Skin of body (tissue), 2 donors: Measurements from ENCODE around the gene SYT9. TPM values are rescaled to one million over a fixed set of nuclear protein-coding genes. Genes with fewer than 3 reads are reported as not detected.

Experiments
- DNase-seq: peaks from one replicate; lab custom pipeline; 2025; lab: John Stamatoyannopoulos, UW
- total RNA-seq: library from RNA; depleted of rRNA; stranded (reverse); fragments of >200 nt; gene quantifications from one replicate; pipeline ENCODE4 v1.2.3, GENCODE V29; 2014

SYT9 gene, protein sequence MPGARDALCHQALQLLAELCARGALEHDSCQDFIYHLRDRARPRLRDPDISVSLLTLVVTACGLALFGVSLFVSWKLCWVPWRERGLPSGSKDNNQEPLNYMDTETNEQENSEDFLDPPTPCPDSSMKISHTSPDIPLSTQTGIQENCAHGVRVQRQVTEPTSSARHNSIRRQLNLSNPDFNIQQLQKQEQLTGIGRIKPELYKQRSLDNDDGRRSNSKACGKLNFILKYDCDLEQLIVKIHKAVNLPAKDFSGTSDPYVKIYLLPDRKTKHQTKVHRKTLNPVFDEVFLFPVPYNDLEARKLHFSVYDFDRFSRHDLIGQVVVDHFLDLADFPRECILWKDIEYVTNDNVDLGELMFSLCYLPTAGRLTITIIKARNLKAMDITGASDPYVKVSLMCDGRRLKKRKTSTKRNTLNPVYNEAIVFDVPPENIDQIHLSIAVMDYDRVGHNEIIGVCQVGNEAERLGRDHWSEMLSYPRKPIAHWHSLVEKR
- total RNA-seq, result 0.99 TPM

DNA sequence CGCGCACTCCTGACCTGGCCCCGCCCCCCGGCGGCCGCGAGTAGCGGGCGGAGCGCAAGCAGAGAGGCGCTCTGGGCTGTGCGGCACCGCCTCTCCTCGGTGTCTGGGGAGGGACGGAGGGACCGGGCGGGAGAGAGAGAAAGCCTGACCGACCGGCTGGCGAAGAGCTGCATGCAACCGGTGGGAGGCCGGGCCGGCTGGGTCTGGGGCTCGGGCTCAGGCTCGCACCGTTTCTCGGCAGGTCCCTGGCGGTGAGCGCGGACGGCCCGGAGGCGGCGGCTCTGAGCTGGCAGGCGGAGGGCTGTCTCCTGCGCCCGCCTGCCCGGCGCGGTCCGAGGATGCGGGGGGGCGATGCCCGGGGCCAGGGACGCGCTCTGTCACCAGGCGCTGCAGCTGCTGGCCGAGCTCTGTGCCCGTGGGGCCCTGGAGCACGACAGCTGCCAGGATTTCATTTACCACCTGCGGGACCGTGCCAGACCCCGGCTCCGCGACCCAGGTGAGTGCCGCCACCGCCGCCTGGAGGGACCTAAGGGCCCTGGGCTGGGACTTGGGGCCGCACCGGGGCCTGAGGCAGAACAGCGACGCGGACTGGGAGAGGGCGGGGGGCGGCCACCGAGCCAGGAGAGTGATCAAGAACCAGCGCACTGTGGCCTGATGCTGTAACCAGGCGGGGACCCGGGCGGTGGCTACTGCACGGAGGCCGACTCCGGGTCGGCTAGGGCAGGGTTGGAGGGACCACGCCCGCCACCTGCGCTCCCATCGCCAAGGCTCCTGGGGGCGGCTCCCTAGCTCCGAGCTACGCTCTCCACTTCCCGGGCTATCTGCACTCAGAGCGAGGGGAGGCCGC lies at the start of gene SYT9:
Gene SYT9, plus strand, starts transcription at position 69 of the 847 bp plus-strand sequence. Its CDS starts 283 bp downstream, at position 352.
- no peak for DNase-seq

GRCh38 chr11:7202412-7202811 lies 49.3 kb upstream of the SYT9 start:
- no peak for DNase-seq

GRCh38 chr11:7204778-7205177 lies 46.9 kb upstream of the SYT9 start:
- DNase-seq, result no peak

- DNase-seq, result no peak
Measured at GRCh38 chr11:7208391-7208790, 43.3 kb upstream of the SYT9 start.

GRCh38 chr11:7219491-7219890 lies 32.2 kb upstream of the SYT9 start:
- DNase-seq, result no peak

DNA sequence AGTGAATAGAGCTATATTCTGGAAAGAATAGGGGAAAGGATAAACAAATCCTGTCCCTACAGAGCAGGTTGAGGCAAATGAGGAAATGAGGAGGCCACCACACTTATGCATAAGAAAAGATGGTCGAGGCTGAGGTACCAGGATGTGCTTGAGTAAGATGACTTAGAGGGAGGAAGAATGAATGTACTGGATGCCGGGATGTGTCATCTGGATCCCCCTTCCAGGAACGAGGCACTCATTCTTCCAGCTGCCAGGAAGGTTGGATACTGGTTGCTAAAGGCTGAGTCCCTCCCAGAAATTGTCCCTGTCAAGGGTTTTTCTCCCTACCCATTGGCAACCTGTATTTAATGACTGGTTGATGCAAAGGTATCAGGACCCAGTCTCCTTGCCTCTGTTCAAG lies 31.1 kb upstream of the SYT9 start:
- DNase-seq, result no peak

GRCh38 chr11:7222619-7223018 lies 29.1 kb upstream of the SYT9 start:
- no peak for DNase-seq

- no peak for DNase-seq
Measured at GRCh38 chr11:7239877-7240276, 11.8 kb upstream of the SYT9 start.

DNA sequence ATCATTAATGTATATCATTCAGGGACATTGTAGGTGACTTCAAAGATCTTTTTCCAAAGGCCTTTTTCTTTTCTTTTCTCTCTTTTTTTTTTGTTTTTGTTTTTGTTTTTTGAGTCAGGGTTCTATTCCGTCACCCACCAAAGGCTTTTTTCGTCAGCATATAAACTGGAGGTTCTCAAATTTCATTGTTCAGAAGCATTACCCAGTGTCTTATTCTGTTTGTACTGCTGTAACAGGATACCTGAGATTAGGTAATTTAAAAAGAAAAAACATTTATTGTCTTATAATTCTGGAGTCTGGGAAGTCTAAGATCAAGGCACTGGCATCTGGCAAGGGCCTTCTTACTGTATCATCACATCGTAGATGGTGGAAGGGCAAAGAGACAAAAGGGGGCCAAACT lies 6.4 kb upstream of the SYT9 start:
- DNase-seq, result no peak

- DNase-seq, result no peak
Measured at GRCh38 chr11:7246179-7246578, 5.5 kb upstream of the SYT9 start.

- no peak for DNase-seq
Measured at GRCh38 chr11:7250166-7250565, 1.5 kb upstream of the SYT9 start.

GRCh38 chr11:7251487-7251835 lies 243 bp upstream of the SYT9 start:
- DNase-seq, result no peak

GRCh38 chr11:7252683-7253213 lies 1.0 kb downstream of the SYT9 start:
- DNase-seq, result no peak

DNA sequence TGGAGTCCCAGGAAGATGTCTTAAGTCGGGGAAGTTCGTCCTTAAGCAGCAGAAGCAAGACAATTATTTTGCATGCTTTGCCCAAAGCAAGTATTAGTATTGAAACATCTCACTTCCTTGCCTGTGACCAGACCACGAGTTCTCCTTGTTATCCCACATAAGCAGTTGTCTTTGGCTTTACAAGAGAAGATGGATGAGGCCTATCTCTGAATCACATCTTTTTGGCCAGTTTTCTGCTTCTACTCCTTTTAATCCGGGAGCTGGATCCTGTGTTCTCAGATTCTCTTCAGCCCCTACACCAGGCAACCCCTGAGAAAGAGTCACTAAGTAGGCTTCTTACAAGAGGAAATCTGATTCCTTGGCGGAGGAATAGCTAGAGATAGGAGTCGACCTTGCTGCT lies 2.1 kb downstream of the SYT9 start:
- DNase-seq, result no peak

GRCh38 chr11:7254731-7255291 lies 3.1 kb downstream of the SYT9 start:
- DNase-seq, result no peak

DNA sequence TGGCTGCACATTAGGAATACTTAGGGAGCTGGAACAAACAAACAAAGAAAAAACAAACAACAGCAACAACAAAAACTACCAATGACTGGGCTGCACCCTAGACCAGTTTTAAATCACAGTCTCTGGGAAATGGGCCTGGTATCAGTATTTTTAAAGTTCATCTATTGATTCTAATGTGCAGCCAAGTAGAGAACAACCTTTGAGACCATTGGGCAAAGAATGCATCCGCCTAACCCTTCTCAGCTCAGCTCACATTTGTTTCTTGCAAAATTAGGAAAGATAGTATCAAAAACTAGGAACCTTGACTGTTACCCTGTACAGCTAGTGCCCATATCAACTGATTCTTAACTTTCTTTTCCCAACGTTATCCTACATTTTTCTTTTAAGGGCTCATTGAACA lies 5.2 kb downstream of the SYT9 start:
- no peak for DNase-seq

GRCh38 chr11:7257724-7258123 lies 6.0 kb downstream of the SYT9 start:
- DNase-seq, result no peak

- no peak for DNase-seq
Measured at GRCh38 chr11:7261578-7261977, 9.9 kb downstream of the SYT9 start.

DNA sequence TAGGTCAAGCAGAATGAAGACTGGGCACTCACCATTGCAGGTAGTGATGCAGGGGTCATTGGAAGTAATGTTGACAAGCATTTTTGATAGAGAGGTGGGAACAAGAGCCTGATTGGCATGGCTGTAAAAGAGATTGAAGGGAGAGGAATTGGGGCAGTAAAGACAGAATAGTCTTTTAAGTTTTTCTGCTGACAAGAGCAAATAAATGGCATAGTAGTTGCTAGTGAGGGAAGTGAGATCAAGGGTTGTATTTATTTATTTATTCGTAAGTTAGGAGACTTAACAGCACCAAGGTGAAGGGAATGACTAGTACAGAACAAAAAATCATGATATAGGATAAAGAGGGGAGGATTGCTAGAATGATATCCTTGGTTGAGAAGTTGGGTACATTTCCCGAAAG lies 11.0 kb downstream of the SYT9 start:
- DNase-seq, result no peak

- no peak for DNase-seq
Measured at GRCh38 chr11:7263842-7264241, 12.1 kb downstream of the SYT9 start.

DNA sequence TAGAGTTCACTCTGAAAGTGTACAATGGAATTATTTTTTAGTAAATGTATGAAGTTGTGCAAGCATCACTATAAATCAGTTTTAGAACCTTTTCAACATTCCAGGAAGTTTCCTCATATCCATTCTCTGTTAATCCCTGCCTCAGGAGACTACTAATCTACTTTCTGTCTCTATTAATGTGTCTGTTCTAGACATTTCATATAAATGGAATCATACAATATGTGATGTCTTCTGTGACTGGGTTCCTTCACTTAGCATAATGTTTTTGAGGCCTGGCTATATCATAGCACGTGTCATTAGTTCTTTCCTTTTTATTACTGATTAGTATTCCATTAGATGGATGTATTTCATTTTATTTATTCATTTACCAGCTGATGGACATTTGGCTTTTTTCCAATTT lies 17.1 kb downstream of the SYT9 start:
- DNase-seq, result peak; percentile 72
